ENCODE measurements around the gene LHPP.

LHPP gene

DNA sequence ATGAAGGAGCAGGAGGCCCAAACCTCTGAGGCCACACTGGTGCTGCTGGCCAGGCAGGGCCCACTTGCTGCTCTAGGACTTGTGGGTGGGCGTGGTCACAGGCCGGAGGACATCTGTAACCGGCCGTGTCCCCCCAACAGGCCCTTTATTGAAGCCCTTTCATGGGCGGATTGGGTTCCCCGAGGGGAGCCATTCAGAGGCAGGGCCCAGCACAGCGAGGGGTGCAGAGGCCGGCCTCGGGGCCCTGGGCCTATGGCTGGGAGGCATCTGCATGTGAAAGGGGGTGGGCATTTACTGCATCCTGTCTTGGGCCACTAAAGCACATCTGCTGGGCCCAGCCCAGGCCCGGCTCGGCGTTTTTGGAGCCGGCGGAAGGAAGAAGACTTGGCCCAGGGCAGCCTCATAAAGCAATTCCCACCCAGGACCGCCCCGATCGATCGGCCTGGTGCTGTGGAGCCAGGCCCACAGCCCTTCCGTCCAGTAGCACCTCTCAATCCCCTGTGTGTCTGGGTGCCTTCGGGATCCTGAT, 8.4 kb downstream of the LHPP start:
- in situ Hi-C loops (cut with HindIII; ENCODE audit: low pct_ligation_motif_present, low sequenced_read_pairs) = no loop called here
- Histone ChIP-seq H3K4me3 (ENCODE audit: low read depth, low read length) (no peak overlapping the region), H3K36me3 (replicated peaks) (no peaks in the 10 kb centered on the region), H3K27ac (no peak overlapping the region), H3K27me3 (replicated peaks) (no peaks in the 10 kb centered on the region)
- no peak for DNase-seq
- TF ChIP-seq, protein P1, sequence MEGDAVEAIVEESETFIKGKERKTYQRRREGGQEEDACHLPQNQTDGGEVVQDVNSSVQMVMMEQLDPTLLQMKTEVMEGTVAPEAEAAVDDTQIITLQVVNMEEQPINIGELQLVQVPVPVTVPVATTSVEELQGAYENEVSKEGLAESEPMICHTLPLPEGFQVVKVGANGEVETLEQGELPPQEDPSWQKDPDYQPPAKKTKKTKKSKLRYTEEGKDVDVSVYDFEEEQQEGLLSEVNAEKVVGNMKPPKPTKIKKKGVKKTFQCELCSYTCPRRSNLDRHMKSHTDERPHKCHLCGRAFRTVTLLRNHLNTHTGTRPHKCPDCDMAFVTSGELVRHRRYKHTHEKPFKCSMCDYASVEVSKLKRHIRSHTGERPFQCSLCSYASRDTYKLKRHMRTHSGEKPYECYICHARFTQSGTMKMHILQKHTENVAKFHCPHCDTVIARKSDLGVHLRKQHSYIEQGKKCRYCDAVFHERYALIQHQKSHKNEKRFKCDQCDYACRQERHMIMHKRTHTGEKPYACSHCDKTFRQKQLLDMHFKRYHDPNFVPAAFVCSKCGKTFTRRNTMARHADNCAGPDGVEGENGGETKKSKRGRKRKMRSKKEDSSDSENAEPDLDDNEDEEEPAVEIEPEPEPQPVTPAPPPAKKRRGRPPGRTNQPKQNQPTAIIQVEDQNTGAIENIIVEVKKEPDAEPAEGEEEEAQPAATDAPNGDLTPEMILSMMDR (IDR thresholded peaks at IDR 0.05; ENCODE audit: low read depth, low read length, missing control alignments) = no peak

DNA sequence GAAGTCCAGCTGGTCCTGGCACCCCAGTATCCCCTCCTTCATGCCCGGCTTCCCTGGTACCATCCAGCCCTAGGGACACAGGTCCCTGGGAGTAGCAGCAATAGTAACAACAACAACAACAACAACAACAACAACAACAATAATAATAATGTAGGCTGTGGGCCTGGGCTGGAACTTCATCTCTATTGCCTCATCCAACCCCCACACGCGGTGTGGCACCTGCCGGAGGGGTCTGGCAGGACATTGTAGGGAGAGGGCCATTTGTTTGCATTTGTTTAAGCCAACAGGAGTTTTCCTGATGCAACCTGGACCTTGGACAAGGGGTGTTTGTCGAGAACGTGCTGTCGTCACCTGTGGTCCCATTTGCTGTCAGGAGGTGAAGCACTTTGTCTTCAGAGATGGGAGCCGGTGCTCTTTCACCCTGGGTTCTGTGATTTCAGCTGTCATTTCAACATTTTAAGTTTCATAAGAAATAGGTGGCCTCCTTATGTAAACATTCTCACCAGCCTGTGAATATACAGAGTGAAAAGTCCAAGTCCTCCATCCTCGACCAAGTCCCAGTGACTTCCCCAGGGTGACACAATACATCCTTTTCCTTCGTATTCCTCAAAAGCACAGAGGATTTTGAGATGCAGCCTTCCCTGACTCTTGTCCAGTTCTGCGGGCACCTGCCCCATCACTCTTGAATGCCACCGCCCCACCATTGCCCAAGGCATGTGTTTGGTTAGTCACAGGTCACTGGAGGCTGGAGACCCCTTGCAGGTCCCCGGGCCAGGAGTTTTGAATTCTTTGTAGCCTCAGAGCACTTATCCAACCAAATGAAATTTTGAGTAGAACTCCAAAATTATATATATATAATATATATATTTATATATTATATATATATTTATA, 9.2 kb downstream of the LHPP start:
- Histone ChIP-seq H3K4me3 (ENCODE audit: low read depth, low read length) (no peak overlapping the region), H3K36me3 (replicated peaks) (no peaks in the 10 kb centered on the region), H3K27ac (no peak overlapping the region), H3K27me3 (replicated peaks) (no peaks in the 10 kb centered on the region)
- DNase-seq = no peak
- in situ Hi-C loops (cut with HindIII; ENCODE audit: low pct_ligation_motif_present, low sequenced_read_pairs) = no loop called here
- TF ChIP-seq, protein P1 (IDR thresholded peaks at IDR 0.05; ENCODE audit: low read depth, low read length, missing control alignments) = no peak

DNA sequence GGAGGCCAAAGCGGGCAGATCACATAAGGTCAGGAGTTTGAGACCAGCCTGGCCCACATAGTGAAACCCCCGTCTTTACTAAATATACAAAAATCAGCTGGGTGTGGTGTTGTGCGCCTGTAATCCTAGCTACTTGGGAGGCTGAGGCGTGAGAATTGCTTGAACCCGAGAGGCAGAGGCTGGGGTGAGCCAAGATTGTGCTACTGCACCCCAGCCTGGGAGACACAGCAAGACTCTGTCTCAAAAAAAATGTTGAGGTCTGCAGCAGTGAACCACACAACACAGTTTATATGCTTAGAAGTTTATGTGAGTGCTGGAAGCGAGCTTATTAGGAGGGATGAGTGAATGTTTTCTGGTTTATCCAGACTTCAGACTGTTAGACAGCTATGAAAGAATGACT, 10.4 kb downstream of the LHPP start:
- Histone ChIP-seq H3K27ac (no peak overlapping the region), H3K36me3 (replicated peaks) (no peaks in the 10 kb centered on the region), H3K27me3 (replicated peaks) (no peaks in the 10 kb centered on the region), H3K4me3 (ENCODE audit: low read depth, low read length) (no peak overlapping the region)
- TF ChIP-seq, protein P1 (IDR thresholded peaks at IDR 0.05; ENCODE audit: low read depth, low read length, missing control alignments) = no peak
- in situ Hi-C loops (cut with HindIII; ENCODE audit: low pct_ligation_motif_present, low sequenced_read_pairs) = no loop called here
- DNase-seq = no peak

- no peak overlapping the region for H3K4me3 ChIP-seq (ENCODE audit: low read depth, low read length)
- TF ChIP-seq, protein P1 (IDR thresholded peaks at IDR 0.05; ENCODE audit: low read depth, low read length, missing control alignments) = no peak
- in situ Hi-C loops (cut with HindIII; ENCODE audit: low pct_ligation_motif_present, low sequenced_read_pairs) = no loop called here
- no peak overlapping the region for H3K27ac ChIP-seq
- DNase-seq = no peak
- H3K27me3 ChIP-seq (replicated peaks) = no peaks in the 10 kb centered on the region
- no peaks in the 10 kb centered on the region for H3K36me3 ChIP-seq (replicated peaks)
These were observed 11.4 kb downstream of the LHPP start for GRCh38 chr10:124473070-124473469.

DNA sequence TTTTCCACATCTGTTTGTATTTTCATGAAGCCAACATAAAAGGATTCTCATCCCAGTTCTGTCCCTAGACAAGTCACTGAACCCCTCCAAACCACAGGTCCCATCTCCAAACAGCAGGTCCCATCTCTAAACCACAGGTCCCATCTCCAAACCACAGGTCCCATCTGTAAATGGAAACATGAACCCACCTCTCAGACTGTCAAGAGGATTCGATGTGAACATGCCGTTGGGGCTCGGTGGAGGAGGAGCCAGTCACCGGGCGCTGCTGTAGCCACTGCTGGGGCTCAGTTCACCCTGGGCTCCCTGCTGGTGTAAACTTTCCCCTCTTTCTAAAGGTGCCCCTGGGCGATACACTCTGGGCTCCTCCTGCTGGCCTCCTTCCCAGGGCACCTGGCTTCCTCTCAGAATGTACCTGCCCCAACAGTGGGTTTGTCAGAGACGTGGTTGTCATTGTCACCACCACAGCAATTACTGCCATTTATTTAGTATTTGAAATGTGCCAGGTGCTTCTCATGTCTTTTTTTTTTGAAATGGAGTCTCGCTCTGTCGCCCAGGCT, 13.0 kb downstream of the LHPP start:
- no peaks in the 10 kb centered on the region for H3K27me3 ChIP-seq (replicated peaks)
- H3K36me3 ChIP-seq (replicated peaks) = no peaks in the 10 kb centered on the region
- no peak overlapping the region for H3K4me3 ChIP-seq (ENCODE audit: low read depth, low read length)
- in situ Hi-C loops (cut with HindIII; ENCODE audit: low pct_ligation_motif_present, low sequenced_read_pairs) = no loop called here
- no peak for DNase-seq
- TF ChIP-seq, protein P1 (IDR thresholded peaks at IDR 0.05; ENCODE audit: low read depth, low read length, missing control alignments) = no peak
- no peak overlapping the region for H3K27ac ChIP-seq
